ENCODE data around the gene OTOG. TPM values are rescaled to one million over a fixed set of nuclear protein-coding genes. Genes with fewer than 3 reads are reported as not detected.

The OTOG gene
- total and polyA plus RNA-seq, 4 donors = 0.11 TPM; not detected in 3

GRCh38 chr11:17538731-17539130 lies 8.3 kb upstream of the OTOG start:
- no peaks in the 10 kb centered on the region for H3K9me3 ChIP-seq (ENCODE audit: control insufficient read depth in 4 of 4, insufficient read depth in 3 of 4, low read length in 3 of 4)
- no peak overlapping the region for H3K4me3 ChIP-seq
- ATAC-seq (ENCODE audit: insufficient read depth, low FRiP score) = no peak
- no peak overlapping the region for H3K27ac ChIP-seq (ENCODE audit: low read depth in 1 of 2, low read length in 1 of 2)
- H3K4me1 ChIP-seq (ENCODE audit: control insufficient read depth in 5 of 5, insufficient read depth in 5 of 5, low read length in 5 of 5) = no peaks in the 10 kb centered on the region
- no peak for TF ChIP-seq CTCF (IDR thresholded peaks at IDR 0.05; ENCODE audit: control extremely low read depth, extremely low read depth)
- DNase-seq = no peak
- H3K9ac ChIP-seq (ENCODE audit: insufficient read depth in 1 of 2, low read length in 2 of 2) = no peak overlapping the region
- WGBS, 2 donors = 67 to 76% methylated on average over 3 of the region's 3 CpGs
- H3K27me3 ChIP-seq (ENCODE audit: control insufficient read depth in 3 of 3, insufficient read depth in 3 of 3, low read length in 2 of 3) = no peaks in the 10 kb centered on the region
- H3K36me3 ChIP-seq (ENCODE audit: control insufficient read depth in 4 of 4, insufficient read depth in 4 of 4, low read length in 4 of 4) = no peaks in the 10 kb centered on the region

- TF ChIP-seq CTCF (IDR thresholded peaks at IDR 0.05; ENCODE audit: control extremely low read depth, extremely low read depth) = no peak
- no peak for DNase-seq
- no peak overlapping the region for H3K27ac ChIP-seq (ENCODE audit: low read depth in 1 of 2, low read length in 1 of 2)
- no peak for ATAC-seq (ENCODE audit: insufficient read depth, low FRiP score)
- H3K9ac ChIP-seq (ENCODE audit: insufficient read depth in 1 of 2, low read length in 2 of 2) = no peak overlapping the region
- no peaks in the 10 kb centered on the region for H3K36me3 ChIP-seq (ENCODE audit: control insufficient read depth in 4 of 4, insufficient read depth in 4 of 4, low read length in 4 of 4)
- peaks cover 0 to 4% (median 0%) of the 10 kb centered on the region in 5 donors for H3K4me1 ChIP-seq (ENCODE audit: control insufficient read depth in 5 of 5, insufficient read depth in 5 of 5, low read length in 5 of 5)
- H3K9me3 ChIP-seq (ENCODE audit: control insufficient read depth in 4 of 4, insufficient read depth in 3 of 4, low read length in 3 of 4) = no peaks in the 10 kb centered on the region
- peaks cover 0 to 3% (median 2%) of the 10 kb centered on the region in 3 donors for H3K27me3 ChIP-seq (ENCODE audit: control insufficient read depth in 3 of 3, insufficient read depth in 3 of 3, low read length in 2 of 3)
- no peak overlapping the region for H3K4me3 ChIP-seq
- WGBS, 2 donors = 90 to 93% methylated on average over 4 of the region's 4 CpGs
These were observed 6.3 kb upstream of the OTOG start for GRCh38 chr11:17540807-17541206.

GRCh38 chr11:17541330-17541885 lies 5.7 kb upstream of the OTOG start:
- no peak for DNase-seq
- Histone ChIP-seq H3K9ac (ENCODE audit: insufficient read depth in 1 of 2, low read length in 2 of 2) (no peak overlapping the region), H3K27me3 (ENCODE audit: control insufficient read depth in 3 of 3, insufficient read depth in 3 of 3, low read length in 2 of 3) (peaks cover 0 to 4% (median 3%) of the 10 kb centered on the region in 3 donors), H3K4me1 (ENCODE audit: control insufficient read depth in 5 of 5, insufficient read depth in 5 of 5, low read length in 5 of 5) (peaks cover 0 to 4% (median 0%) of the 10 kb centered on the region in 5 donors), H3K9me3 (ENCODE audit: control insufficient read depth in 4 of 4, insufficient read depth in 3 of 4, low read length in 3 of 4) (no peaks in the 10 kb centered on the region), H3K36me3 (ENCODE audit: control insufficient read depth in 4 of 4, insufficient read depth in 4 of 4, low read length in 4 of 4) (no peaks in the 10 kb centered on the region), H3K4me3 (no peak overlapping the region), H3K27ac (ENCODE audit: low read depth in 1 of 2, low read length in 1 of 2) (no peak overlapping the region)
- 84 to 86% methylated on average over 4 of the region's 4 CpGs for WGBS, 2 donors
- TF ChIP-seq CTCF (IDR thresholded peaks at IDR 0.05; ENCODE audit: control extremely low read depth, extremely low read depth) = no peak
- no peak for ATAC-seq (ENCODE audit: insufficient read depth, low FRiP score)

- Histone ChIP-seq H3K9me3 (ENCODE audit: control insufficient read depth in 4 of 4, insufficient read depth in 3 of 4, low read length in 3 of 4) (peaks cover 0 to 1% (median 0%) of the 10 kb centered on the region in 4 donors), H3K27me3 (ENCODE audit: control insufficient read depth in 3 of 3, insufficient read depth in 3 of 3, low read length in 2 of 3) (peaks cover 0 to 8% (median 3%) of the 10 kb centered on the region in 3 donors), H3K4me3 (no peak overlapping the region), H3K27ac (ENCODE audit: low read depth in 1 of 2, low read length in 1 of 2) (no peak overlapping the region), H3K4me1 (ENCODE audit: control insufficient read depth in 5 of 5, insufficient read depth in 5 of 5, low read length in 5 of 5) (peaks cover 0 to 4% (median 0%) of the 10 kb centered on the region in 5 donors), H3K36me3 (ENCODE audit: control insufficient read depth in 4 of 4, insufficient read depth in 4 of 4, low read length in 4 of 4) (no peaks in the 10 kb centered on the region), H3K9ac (ENCODE audit: insufficient read depth in 1 of 2, low read length in 2 of 2) (no peak overlapping the region)
- ATAC-seq (ENCODE audit: insufficient read depth, low FRiP score) = no peak
- no peak for TF ChIP-seq CTCF (IDR thresholded peaks at IDR 0.05; ENCODE audit: control extremely low read depth, extremely low read depth)
- 92 to 96% methylated on average over 4 of the region's 4 CpGs for WGBS, 2 donors
- DNase-seq = no peak
These were observed 4.8 kb upstream of the OTOG start for GRCh38 chr11:17542249-17542648.
